ENCODE measurements around the gene OTULIN.

DNA sequence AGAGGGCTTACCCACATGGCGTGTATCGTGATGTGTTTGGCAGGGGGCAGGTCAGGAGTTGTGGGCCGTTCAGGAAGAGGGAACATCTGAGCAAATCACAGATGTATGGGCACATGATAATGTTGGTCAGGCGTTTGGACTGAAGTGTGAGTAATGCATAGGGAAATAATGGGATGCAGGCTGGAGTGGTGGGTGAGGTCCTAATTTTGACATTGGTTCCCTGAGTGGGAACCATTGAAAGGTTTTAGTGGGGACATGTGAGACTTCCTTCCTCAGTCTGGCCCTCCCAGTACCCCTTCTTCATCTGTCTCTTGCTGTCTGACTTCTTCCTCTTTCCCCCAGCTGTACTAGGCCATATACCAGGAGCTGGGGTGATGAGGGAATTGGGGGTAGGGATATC lies 7.6 kb downstream of the OTULIN start:
- TF ChIP-seq CTCF (IDR thresholded peaks at IDR 0.05) (no peak), POLR2AphosphoS5 (IDR thresholded peaks at IDR 0.05) (no peak), EP300 (IDR thresholded peaks at IDR 0.05) (no peak)

Measured in sigmoid colon (tissue), 4 donors.